ENCODE data around the gene BDNF. TPM values are rescaled to one million over a fixed set of nuclear protein-coding genes. Genes with fewer than 3 reads are reported as not detected.

Gene BDNF
- total and polyA plus RNA-seq, 2 experiments from 2014 or later = 4.9 to 9.0 TPM

- no peaks in the 10 kb centered on the region for H3K79me2 ChIP-seq
- no peaks in the 10 kb centered on the region for H4K20me1 ChIP-seq (ENCODE audit: insufficient read depth, poor library complexity, severe bottlenecking)
- H3K9me2 ChIP-seq (replicated peaks; ENCODE audit: insufficient read depth) = no peaks in the 10 kb centered on the region
These were observed 43.9 kb downstream of the BDNF start for GRCh38 chr11:27656320-27656719.

GRCh38 chr11:27653990-27654758 lies 46.1 kb downstream of the BDNF start:
- Histone ChIP-seq H3K36me3 (replicated peaks; ENCODE audit: insufficient read depth, low read depth) (no peaks in the 10 kb centered on the region), H3K27ac (no peak overlapping the region), H3K27me3 (no peaks in the 10 kb centered on the region), H4K20me1 (ENCODE audit: insufficient read depth, poor library complexity, severe bottlenecking) (no peaks in the 10 kb centered on the region), H2AFZ (no peak overlapping the region), H3K4me3 (no peak overlapping the region), H3K4me2 (no peak overlapping the region), H3K79me2 (no peaks in the 10 kb centered on the region), H3K9me3 (ENCODE audit: low read depth) (no peaks in the 10 kb centered on the region), H3K4me1 (ENCODE audit: insufficient read depth) (no peaks in the 10 kb centered on the region), H3K9me2 (replicated peaks; ENCODE audit: insufficient read depth) (no peaks in the 10 kb centered on the region)
- no peak for DNase-seq (ENCODE audit: low spot score)
- WGBS (ENCODE audit: low lambda C conversion rate, missing lambda C conversion rate) = 59% methylated on average over 8 of the region's 8 CpGs
- TF ChIP-seq EZH2 (IDR thresholded peaks at IDR 0.05; ENCODE audit: borderline replicate concordance) = no peak
- TF ChIP-seq EZH2phosphoT487 (IDR thresholded peaks at IDR 0.05; ENCODE audit: low read depth, severe bottlenecking, unreplicated experiment) = no peak
- TF ChIP-seq CTCF (IDR thresholded peaks at IDR 0.05; ENCODE audit: poor library complexity) = no peak

More at GRCh38 chr11:27656320-27656719, 43.9 kb downstream of the BDNF start:
- TF ChIP-seq EZH2phosphoT487 (IDR thresholded peaks at IDR 0.05; ENCODE audit: low read depth, severe bottlenecking, unreplicated experiment) (no peak), EZH2 (IDR thresholded peaks at IDR 0.05; ENCODE audit: borderline replicate concordance) (no peak), CTCF (IDR thresholded peaks at IDR 0.05; ENCODE audit: poor library complexity) (no peak)
- WGBS (ENCODE audit: low lambda C conversion rate, missing lambda C conversion rate) = 97% methylated on average over 6 of the region's 6 CpGs
- H2AFZ ChIP-seq = no peak overlapping the region
- H3K9me3 ChIP-seq (ENCODE audit: low read depth) = no peaks in the 10 kb centered on the region
- H3K27me3 ChIP-seq = no peaks in the 10 kb centered on the region
- no peak overlapping the region for H3K4me3 ChIP-seq
- H3K27ac ChIP-seq = no peak overlapping the region
- DNase-seq (ENCODE audit: low spot score) = no peak
- no peaks in the 10 kb centered on the region for H3K4me1 ChIP-seq (ENCODE audit: insufficient read depth)
- no peaks in the 10 kb centered on the region for H3K36me3 ChIP-seq (replicated peaks; ENCODE audit: insufficient read depth, low read depth)
- no peak overlapping the region for H3K4me2 ChIP-seq

GRCh38 chr11:27651711-27652110 lies 48.5 kb downstream of the BDNF start:
- Histone ChIP-seq H3K27me3 (no peaks in the 10 kb centered on the region), H3K9me3 (ENCODE audit: low read depth) (no peaks in the 10 kb centered on the region), H3K79me2 (no peaks in the 10 kb centered on the region), H3K4me1 (ENCODE audit: insufficient read depth) (no peaks in the 10 kb centered on the region), H3K4me2 (no peak overlapping the region), H3K9me2 (replicated peaks; ENCODE audit: insufficient read depth) (no peaks in the 10 kb centered on the region), H3K4me3 (no peak overlapping the region), H4K20me1 (ENCODE audit: insufficient read depth, poor library complexity, severe bottlenecking) (no peaks in the 10 kb centered on the region), H2AFZ (no peak overlapping the region), H3K27ac (no peak overlapping the region), H3K36me3 (replicated peaks; ENCODE audit: insufficient read depth, low read depth) (no peaks in the 10 kb centered on the region)
- no peak for DNase-seq (ENCODE audit: low spot score)
- TF ChIP-seq EZH2phosphoT487 (IDR thresholded peaks at IDR 0.05; ENCODE audit: low read depth, severe bottlenecking, unreplicated experiment) (no peak), EZH2 (IDR thresholded peaks at IDR 0.05; ENCODE audit: borderline replicate concordance) (no peak), CTCF (IDR thresholded peaks at IDR 0.05; ENCODE audit: poor library complexity) (no peak)

All from hepatocyte (in vitro differentiated cells).